Measurements from ENCODE around the gene C4orf50.

GRCh38 chr4:5867866-5868265, 150.4 kb downstream of the C4orf50 start:
- TF ChIP-seq CTCF (IDR thresholded peaks at IDR 0.05; ENCODE audit: borderline replicate concordance, extremely low read depth, low read length, poor library complexity, severe bottlenecking) (no peak), EZH2 (IDR thresholded peaks at IDR 0.05; ENCODE audit: borderline replicate concordance, low read depth, low read length, severe bottlenecking) (no peak)

All from DND-41 (cell line).